HG02938 (cell line): ENCODE measurements around the gene ESR1.
"Not testable (repeated sequence)": the region's sequence is repeated elsewhere in the genome, so short reads cannot be mapped to it uniquely, and the experiment has no call there.

Experiments
- ATAC-seq: cut with Tn5 transposase; IDR thresholded peaks from one replicate; pipeline ENCODE4 v1.9.1; 2021; ENCODE audit warnings: mild to moderate bottlenecking, moderate library complexity; ENCODE audit not compliant: unreplicated experiment

Gene ESR1

DNA sequence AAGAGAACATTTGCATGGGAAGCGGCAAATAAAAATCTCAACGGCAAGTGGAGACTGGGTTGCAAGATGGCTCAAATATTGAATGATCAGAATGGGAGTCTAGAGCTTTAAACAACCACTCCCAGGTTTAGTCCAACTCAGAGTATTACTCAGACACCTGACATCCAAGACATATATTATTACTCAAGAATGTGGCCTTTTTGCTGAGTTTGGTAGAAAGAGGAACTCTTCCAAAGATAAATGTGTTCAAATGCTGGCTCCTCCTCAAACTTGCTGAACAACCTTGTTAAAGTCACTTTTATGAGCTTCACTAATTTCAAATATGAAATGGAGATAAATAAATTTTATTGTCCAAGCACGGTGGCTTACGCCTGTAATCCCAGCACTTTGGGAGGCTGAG lies 77.8 kb downstream of the ESR1 start:
- no peak for ATAC-seq

DNA sequence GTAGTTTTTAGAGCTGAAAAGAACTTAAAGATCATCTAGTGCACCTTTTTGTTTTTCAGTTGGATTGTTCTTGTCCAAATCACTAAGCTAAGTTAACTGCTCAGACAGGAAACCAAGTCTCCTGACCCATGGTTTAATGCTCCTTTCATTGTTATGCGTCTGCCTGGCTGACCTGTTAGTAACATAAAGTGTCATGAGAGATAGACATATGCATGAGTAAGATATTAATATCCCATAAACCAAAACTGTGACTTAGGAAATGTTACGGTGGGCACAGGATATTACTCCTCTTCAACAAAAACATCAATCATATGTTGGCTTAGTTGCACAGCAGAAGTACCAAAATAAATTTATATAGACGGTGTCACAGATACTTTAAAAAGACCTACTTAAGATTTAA lies 84.0 kb downstream of the ESR1 start:
- ATAC-seq = no peak

DNA sequence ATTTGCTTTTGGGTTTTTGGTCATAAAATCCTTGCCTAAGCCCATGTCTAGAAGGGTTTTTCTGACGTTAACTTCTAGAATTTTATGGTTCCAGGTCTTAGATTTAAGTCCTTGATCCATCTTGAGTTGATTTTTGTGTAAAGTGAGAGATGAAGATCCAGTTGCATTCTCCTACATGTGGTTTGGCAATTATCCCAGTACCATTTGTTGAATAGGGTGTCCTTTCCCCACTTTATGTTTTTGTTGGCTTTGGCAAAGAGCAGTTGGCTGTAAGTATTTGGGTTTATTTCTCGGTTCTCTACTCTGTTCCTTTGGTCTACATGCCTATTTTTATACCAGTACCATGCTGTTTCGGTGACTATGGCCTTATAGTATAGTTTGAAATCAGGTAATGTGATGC lies 86.9 kb downstream of the ESR1 start:
- not testable (repeated sequence) for ATAC-seq

DNA sequence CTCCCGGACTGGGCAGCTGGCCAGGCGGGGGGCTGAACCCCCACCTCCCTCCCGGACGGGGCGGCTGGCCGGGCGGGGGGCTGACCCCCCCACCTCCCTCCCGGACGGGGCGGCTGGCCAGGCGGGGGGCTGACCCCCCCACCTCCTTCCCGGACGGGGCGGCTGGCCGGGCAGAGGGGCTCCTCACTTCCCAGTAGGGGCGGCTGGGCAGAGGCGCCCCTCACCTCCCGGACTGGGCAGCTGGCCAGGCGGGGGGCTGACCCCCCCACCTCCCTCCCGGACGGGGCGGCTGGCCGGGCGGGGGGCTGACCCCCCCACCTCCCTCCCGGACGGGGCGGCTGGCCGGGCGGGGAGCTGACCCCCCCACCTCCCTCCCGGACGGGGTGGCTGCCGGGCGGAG lies 91.7 kb downstream of the ESR1 start:
- ATAC-seq = not testable (repeated sequence)

DNA sequence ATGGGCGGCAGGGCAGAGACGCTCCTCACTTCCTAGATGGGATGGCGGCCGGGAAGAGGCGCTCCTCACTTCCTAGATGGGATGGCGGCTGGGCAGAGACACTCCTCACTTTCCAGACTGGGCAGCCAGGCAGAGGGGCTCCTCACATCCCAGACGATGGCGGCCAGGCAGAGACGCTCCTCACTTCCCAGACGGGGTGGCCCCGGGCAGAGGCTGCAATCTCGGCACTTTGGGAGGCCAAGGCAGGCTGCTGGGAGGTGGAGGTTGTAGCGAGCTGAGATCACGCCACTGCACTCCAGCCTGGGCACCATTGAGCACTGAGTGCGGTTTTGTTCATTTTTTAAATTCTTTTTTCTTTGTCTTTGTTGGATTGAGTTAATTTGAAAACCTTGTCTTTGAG lies 92.3 kb downstream of the ESR1 start:
- ATAC-seq = not testable (repeated sequence)

DNA sequence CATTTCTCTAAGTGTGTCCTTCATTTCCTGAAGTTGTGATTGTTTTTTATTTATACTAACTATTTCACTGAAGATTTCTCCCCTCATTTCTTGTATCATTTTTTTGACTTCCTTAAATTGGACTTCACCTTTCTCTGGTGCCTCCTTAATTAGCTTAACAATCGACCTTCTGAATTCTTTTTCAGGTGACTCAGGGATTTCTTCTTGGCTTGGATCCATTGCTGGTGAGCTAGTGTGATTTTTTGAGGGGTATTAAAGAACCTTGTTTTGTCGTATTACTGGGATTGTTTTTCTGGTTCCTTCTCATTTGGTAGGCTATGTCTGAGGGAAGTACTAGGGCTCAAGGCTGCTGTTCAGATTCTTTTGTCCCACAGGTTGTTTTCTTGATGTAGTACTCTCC lies 92.8 kb downstream of the ESR1 start:
- no peak for ATAC-seq

DNA sequence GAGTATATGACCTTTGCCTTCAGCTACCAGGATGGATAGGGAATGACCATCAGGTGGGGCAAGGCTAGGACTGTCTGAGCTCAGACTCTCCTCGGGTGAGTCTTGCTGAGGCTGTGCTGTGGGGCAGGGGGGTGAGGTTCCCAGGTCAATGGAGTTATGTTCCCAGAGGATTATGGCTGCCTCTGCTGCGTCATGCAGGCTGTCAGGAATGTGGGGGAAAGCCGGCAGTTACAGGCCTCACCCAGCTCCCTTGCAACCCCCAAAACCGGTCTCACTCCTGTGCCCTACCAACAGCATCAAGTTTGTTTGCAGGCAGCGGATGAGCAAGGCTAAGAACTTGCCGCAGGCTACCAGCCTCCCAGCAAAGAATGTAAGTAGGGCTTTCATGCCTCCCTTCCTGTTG lies 93.5 kb downstream of the ESR1 start:
- no peak for ATAC-seq

DNA sequence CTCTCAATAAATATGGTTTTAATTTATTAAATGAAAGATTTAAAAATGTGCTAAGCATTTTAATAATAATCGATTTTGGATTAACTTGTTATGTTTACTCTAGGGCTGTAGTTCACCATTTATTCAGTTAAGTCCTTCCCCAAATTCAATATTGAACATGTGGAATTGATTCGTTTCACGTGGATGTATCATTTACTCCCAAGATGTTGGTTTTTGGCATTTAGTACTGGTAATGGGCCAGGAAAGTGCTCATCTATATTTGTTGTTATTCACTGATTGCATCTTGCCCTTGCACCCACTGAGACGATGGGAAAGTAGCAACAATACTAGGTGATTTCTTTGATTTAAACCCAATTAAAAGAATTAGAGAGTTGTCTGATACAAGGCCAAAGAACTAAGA lies 97.1 kb downstream of the ESR1 start:
- no peak for ATAC-seq

DNA sequence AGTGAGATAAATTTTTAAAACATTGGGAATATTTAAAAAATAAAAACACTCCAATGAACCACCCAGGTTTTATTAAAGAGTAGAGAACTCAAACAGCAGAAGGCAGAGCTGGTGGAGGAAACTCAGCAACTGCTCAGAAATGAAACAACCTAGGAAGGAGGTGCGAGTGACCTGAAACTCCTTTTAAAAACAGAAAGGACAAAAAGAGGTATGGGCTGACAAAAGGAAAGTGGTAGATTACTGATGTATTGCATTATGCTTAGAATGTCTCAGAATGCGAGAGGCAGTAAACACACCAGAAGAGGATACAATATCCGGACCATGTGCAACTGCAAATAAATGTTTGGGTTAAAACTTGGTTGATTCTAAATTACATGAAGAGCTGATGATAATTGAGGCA lies 97.6 kb downstream of the ESR1 start:
- no peak for ATAC-seq

DNA sequence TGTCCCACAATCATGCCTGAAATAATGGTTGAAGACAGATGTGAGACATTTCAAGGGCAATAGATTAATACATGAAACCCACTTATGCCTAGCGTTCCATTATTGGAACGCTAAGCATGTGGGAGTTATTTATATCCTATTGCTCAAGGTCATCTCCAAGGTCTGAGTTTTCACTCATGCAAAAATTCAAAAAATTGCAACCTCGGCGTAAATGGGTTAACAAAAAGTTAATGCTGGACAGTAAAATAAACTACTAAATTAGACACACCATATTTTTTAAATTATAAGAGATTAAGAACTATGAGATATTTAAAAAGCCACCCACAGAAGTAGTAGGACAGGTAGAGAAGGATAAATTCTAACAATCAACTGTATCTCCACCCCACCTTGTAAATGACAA lies 98.4 kb downstream of the ESR1 start:
- no peak for ATAC-seq

DNA sequence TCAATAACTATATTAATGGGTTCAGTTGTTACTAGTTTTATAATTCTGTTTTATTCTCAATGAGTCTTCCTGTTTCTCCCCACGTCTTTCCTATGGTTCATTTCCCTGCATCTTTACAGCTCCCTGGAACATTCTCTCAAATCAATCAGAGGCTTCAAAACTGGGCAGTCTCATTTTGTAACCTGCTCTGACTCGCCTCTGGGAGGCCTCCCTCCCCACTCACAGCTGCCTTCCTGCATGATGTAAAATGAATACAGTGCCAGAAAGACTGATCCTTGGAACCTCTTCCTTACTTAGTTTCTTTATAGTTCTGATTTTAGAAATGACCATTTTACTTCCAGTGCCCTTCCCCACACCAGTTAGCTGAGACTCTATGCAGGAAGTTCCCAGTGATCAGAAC lies 103.9 kb downstream of the ESR1 start:
- ATAC-seq = no peak

DNA sequence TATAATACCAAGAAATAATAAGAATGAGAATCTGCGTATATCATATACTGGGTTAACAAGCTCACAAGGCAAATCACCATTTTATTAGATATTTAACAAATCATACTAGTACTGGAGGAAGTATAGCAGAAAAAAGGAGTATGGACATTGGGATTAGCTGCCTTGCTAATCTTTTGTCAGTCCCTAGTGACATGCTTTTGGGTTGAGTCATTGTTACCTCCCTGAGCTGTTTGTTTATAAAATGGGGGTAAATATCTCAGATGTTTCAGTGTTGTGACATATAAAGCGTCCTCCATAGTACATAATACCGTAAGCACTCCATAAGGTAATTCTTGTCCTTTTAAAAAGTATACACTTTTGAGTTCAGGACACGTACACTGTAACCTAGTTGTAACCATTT lies 107.0 kb downstream of the ESR1 start:
- no peak for ATAC-seq

DNA sequence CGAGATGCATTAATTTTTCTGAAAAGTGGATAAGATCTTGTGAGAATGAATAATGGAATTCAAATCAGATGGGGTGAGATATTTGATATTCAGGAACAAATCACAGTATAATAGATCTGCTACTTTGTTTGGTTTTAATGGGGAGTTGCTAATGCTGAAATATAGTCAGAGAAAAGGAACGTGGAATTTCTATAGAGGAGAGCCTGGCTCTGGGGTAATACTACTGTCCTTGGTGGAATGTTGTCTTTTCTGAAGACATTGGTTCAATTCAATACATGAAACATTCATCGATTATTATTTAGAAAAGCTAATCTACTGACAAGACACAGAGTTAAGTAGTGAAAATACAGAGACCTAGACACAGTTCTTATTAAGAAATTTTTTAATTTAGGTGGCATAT lies 108.6 kb downstream of the ESR1 start:
- no peak for ATAC-seq

DNA sequence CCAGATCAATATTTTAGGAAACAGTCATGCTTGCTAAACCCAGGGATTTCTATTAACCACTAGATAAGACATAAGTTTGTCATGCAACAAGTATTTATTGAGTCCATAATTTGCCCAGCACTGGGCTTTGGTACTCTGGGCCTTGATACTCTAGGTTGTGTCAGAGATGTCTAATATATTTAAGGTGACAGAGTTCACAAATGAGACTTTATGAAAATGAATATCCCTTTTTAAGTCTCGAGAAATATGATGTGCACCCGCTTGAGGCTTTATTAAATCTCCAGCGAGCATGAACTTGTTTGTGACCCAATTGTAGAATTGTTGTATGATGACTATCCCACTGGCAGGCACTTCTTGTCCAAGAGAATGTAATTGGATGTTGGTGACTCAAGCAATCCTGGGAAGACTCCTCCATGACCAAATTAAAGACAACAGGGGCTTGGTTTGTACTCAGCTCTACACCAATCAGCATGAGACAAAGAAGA lies 109.2 kb downstream of the ESR1 start:
- no peak for ATAC-seq

DNA sequence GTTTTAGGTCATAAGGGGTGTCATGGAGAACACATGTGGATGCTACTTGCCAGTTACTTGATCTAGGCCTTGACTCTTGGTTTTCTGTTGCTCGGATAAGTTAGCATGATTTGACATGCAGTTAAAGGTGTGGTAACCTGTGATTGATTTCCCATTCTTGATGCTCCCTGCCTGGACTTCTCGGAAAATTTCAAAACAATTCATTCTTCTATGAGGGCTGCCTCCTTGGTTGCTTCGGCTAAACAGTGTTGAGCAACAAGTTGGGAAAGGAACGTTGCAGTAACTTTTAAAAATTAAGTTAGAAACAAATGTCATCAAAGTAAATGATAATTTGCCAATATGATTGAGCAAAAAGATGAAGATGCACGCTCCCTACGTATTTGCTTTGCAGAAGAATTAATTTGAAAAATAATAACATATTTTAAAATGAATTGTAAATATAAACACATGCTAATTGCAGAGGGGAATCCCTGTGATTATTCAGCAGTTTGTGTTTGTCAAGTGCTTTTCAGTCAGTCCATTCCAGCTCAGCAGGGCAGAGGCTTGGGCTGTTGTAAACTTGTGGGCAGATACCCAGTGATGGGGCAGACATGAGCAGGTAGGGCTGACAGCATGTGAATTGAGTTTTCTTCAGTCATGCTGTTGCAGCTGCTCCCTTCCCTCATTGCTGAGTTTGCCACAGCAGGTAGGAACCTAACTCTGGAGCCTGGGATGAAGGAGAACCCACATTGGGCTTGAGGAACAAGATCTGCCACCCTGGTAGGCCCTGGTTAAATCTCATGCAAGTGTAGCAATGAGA lies 110.2 kb downstream of the ESR1 start:
- no peak for ATAC-seq

DNA sequence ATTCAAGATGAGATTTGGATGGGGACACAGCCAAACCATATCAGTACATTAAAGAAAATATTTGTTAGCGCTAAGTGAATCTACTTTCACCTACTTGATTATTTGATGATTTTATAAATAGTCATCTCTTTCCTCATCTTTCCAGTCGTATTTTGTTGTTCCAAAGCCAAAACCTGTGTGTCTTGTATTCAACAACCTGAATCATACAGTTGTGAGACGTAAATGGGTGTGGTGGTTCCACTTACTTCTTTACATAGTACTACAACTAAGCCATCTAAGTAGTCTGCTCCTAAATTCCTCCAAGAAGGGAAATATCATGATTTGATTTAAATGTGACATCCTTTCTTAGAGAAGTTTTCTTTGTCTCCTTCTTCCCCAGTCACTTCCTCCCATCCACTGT lies 132.8 kb downstream of the ESR1 start:
- no peak for ATAC-seq

DNA sequence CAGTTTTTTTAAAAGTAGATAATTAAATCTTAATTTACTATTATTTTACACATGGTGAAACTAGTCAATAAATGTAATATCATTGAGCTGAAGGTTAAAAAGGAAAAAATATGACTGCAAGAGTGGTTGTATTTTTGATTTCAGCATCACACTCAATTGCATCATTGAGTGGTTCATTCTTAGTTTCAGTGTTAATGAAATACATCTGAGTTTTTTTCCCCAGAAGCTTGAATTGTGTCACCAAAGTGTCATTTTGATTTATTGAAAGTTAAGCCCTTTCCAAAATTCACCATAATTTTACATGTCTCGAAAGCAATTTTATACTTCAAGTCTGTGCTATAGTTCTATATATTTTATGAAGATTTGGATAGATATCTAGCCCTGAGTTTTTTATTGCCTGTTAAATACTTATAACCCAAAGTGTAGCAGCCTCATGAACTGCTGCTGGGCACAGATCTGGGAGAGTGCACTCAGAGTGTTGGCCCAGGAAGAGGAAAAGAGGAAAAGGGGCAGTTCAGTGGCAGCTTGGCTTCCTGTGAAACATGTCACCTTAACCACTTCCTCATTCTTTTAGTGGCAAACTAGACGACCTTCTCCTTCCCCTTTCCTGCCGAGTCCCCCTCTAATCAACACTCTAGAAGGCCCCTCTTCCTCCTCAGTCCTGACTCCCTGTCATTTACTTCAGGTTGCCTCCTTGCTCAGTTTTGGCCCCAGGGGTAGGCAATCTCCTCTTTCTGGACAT lies 140.7 kb downstream of the ESR1 start:
- ATAC-seq = no peak

DNA sequence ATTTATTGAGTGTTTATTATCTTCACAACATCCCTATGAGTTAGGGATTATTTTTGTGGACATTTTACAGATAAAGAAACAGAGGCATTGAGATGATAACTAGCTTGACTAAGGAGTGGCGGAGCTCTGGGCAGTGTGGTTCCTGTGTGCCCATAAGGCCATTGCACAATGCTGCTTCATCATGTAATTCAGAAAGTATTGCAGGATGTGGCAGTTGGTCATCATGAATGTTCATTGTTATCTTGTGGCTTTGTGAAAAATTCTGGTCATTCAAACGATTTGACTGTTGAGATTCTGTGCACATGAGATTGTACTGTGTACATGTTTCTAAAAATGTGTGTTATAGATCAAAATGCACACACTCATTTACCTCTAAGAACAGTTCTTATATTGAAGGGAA lies 150.8 kb downstream of the ESR1 start:
- ATAC-seq = no peak

DNA sequence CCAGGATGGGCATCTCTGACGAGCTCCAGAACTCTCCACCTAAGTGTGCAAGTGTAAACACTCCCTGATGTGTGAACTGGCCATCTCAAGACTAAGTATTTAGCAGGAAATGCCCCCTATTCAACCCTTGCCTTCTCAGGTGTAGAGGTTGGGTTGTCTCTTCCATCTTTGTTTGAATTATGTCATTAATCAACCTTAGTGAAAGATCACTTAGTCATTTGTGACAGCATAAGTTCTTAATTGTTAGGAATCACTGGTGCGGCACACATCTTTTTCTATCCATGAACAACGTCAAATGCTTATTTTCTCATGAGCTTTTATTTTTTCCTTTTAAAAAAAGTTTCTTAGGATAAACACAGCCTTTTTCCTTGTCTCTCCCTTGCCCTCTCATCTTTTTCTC lies 151.6 kb downstream of the ESR1 start:
- no peak for ATAC-seq

DNA sequence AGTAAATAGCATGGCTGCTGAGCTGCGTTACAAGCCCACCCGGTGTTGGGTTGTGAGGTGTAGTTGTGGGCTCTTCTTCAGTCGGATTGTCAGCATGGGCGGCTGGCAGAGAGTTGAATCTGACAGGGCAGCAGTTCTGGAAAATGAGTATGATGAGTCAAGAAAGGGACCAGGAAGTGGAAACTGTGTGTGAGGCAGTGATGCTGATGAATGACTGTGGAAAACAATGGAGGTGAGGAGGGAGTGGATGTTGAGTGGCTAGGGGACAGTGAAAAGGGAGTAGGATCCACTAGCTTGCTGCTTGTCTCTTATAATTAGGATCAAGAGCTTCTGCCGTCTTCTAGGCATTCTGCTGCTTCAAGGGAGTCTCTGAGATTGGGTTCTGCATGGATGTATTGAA lies 154.3 kb downstream of the ESR1 start:
- no peak for ATAC-seq

DNA sequence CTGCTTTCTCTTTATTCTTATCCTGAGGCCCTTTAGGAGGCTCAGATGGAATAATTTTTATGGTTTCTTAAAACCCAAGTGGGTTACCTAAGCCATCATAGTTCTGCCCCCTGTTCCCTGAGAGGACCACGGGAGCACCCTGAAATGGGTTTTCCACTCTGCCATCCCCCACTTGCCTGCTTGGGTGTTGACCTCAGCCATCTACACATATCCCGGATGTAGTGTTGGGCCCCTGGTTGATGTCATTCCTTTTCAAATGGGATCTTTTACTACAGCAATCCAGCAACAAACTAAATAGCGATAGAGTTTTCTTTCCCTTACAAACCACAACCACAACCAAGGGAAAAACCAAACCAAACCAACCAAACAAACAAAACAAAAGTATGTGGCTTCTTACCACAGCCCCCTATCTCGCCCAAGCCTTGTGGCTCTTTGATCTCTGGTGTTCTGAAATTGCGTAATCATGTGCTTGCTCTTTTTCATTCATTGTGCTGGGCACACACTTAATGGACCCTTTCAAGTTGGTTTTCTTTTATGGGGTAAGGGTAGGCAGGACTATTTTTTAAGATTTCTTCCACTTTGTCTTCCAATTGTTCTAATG lies 154.9 kb downstream of the ESR1 start:
- no peak for ATAC-seq

DNA sequence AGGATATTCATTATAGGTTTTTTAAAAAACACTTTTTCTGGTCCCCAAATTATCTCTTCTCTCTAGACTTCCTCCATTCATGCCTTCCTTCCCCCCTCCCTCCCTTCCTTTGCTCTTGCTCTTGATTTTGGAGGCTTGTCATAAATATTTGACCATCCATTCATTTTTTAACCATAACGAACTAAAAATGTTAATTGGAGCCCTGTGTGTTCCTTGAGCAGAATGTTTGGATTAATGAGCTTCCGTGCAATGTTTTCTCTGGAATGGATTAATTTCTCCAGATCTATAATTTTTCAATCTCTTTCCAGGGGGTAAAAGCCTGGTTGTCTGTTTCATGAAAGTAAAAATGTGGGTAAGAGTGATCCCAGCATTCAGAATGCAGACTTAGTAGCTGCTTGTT lies 155.5 kb downstream of the ESR1 start:
- ATAC-seq = no peak
